ENCODE results near the gene RARB. TPM values are rescaled to one million over a fixed set of nuclear protein-coding genes. Genes with fewer than 3 reads are reported as not detected.
A peak's percentile ranks its signal among the peaks of the same experiment; 100 is the strongest.

Gene RARB
- total RNA-seq, 1 experiment from 2014 or later, result 0.71 TPM

GRCh38 chr3:25554376-25554775 lies 126.3 kb downstream of the RARB start:
- no peak for DNase-seq (ENCODE audit: low spot score)

- no peak for DNase-seq (ENCODE audit: low spot score)
These were observed 127.8 kb downstream of the RARB start for GRCh38 chr3:25555695-25556437.

- no peak for DNase-seq (ENCODE audit: low spot score)
These were observed 128.4 kb downstream of the RARB start for GRCh38 chr3:25556447-25556846.

GRCh38 chr3:25557694-25558093 lies 129.6 kb downstream of the RARB start:
- DNase-seq (ENCODE audit: low spot score), result no peak

GRCh38 chr3:25558121-25558520 lies 130.1 kb downstream of the RARB start:
- DNase-seq (ENCODE audit: low spot score), result no peak

GRCh38 chr3:25558796-25559195 lies 130.7 kb downstream of the RARB start:
- DNase-seq (ENCODE audit: low spot score), result no peak

GRCh38 chr3:25563601-25564000 lies 135.5 kb downstream of the RARB start:
- DNase-seq (ENCODE audit: low spot score), result peak; percentile 31

- DNase-seq (ENCODE audit: low spot score), result no peak
These were observed 136.0 kb downstream of the RARB start for GRCh38 chr3:25564075-25564474.

GRCh38 chr3:25565807-25566206 lies 137.7 kb downstream of the RARB start:
- no peak for DNase-seq (ENCODE audit: low spot score)

- DNase-seq (ENCODE audit: low spot score), result no peak
These were observed 138.4 kb downstream of the RARB start for GRCh38 chr3:25566358-25566920.

- DNase-seq (ENCODE audit: low spot score), result no peak
These were observed 139.3 kb downstream of the RARB start for GRCh38 chr3:25567388-25567787.

- DNase-seq (ENCODE audit: low spot score), result no peak
These were observed 139.9 kb downstream of the RARB start for GRCh38 chr3:25567806-25568524.

GRCh38 chr3:25568525-25569078 lies 140.5 kb downstream of the RARB start:
- DNase-seq (ENCODE audit: low spot score), result no peak

GRCh38 chr3:25571285-25571684 lies 143.2 kb downstream of the RARB start:
- DNase-seq (ENCODE audit: low spot score), result no peak

GRCh38 chr3:25572336-25572735 lies 144.3 kb downstream of the RARB start:
- peak; percentile 58 for DNase-seq (ENCODE audit: low spot score)

- peak; percentile 86 for DNase-seq (ENCODE audit: low spot score)
These were observed 144.9 kb downstream of the RARB start for GRCh38 chr3:25572919-25573385.

- DNase-seq (ENCODE audit: low spot score), result peak; percentile 96
These were observed 145.5 kb downstream of the RARB start for GRCh38 chr3:25573386-25574171.

GRCh38 chr3:25574172-25574765 lies 146.2 kb downstream of the RARB start:
- no peak for DNase-seq (ENCODE audit: low spot score)

GRCh38 chr3:25575001-25575400 lies 146.9 kb downstream of the RARB start:
- DNase-seq (ENCODE audit: low spot score), result no peak

- no peak for DNase-seq (ENCODE audit: low spot score)
These were observed 148.1 kb downstream of the RARB start for GRCh38 chr3:25576146-25576545.

- DNase-seq (ENCODE audit: low spot score), result no peak
These were observed 148.9 kb downstream of the RARB start for GRCh38 chr3:25576831-25577454.

Measured in A172 (cell line).